GM23338 (cell line): ENCODE measurements around the gene SEMA5A. TPM values are rescaled to one million over a fixed set of nuclear protein-coding genes. Genes with fewer than 3 reads are reported as not detected.

Experiments
- ATAC-seq: fragments of 200-7000 bp; cut with Tn5 transposase; 3 replicates; pipeline ENCODE4 v1.9.1; 2020
- DNase-seq: peaks from one replicate; pipeline ENCODE4 v3.0.0-alpha.2; 2015; ENCODE audit warnings: low spot score
- H2AFZ ChIP-seq: fragments of 200-600 bp; sonication (generic); 2 replicates; pipeline ENCODE4 v1.8.0; 2016; ENCODE audit warnings: antibody characterized with exemption, mild to moderate bottlenecking, moderate library complexity
- H3F3A ChIP-seq: fragments of 200-600 bp; sonication (generic); replicated peaks from 2 replicates; pipeline ENCODE4 v1.8.0; 2017; ENCODE audit warnings: antibody characterized with exemption, mixed run types, low read depth
- H3K27ac ChIP-seq: fragments of 200-600 bp; sonication (generic); 2 replicates; pipeline ENCODE4 v1.6.1; 2016; ENCODE audit warnings: low read depth
- H3K27me3 ChIP-seq: fragments of 200-600 bp; sonication (generic); 2 replicates; pipeline ENCODE4 v1.8.0; 2016; ENCODE audit warnings: mild to moderate bottlenecking, mixed run types, moderate library complexity; ENCODE audit not compliant: insufficient read depth
- H3K36me3 ChIP-seq: fragments of 200-600 bp; sonication (generic); 2 replicates; pipeline ENCODE4 v1.8.0; 2016; ENCODE audit warnings: mild to moderate bottlenecking; ENCODE audit not compliant: insufficient read depth
- H3K4me1 ChIP-seq: fragments of 200-600 bp; sonication (generic); 2 replicates; pipeline ENCODE4 v1.8.0; 2016; ENCODE audit warnings: mild to moderate bottlenecking, moderate library complexity; ENCODE audit not compliant: insufficient read depth
- H3K4me2 ChIP-seq: fragments of 200-600 bp; sonication (generic); 2 replicates; pipeline ENCODE4 v1.7.1; 2017; ENCODE audit warnings: mixed run types
- H3K4me3 ChIP-seq: fragments of 200-600 bp; sonication (generic); 2 replicates; pipeline ENCODE4 v1.6.1; 2016; ENCODE audit warnings: mixed run types
- H3K79me2 ChIP-seq: fragments of 200-600 bp; sonication (generic); replicated peaks from 2 replicates; pipeline ENCODE4 v1.8.0; 2017; ENCODE audit warnings: mild to moderate bottlenecking; ENCODE audit not compliant: insufficient read depth
- H3K9me2 ChIP-seq: fragments of 200-600 bp; sonication (generic); 2 replicates; pipeline ENCODE4 v1.8.0; 2017; ENCODE audit not compliant: insufficient read depth
- H4K20me1 ChIP-seq: fragments of 200-600 bp; sonication (generic); replicated peaks from 2 replicates; pipeline ENCODE4 v1.8.0; 2017; ENCODE audit warnings: mild to moderate bottlenecking; ENCODE audit not compliant: insufficient read depth
- H3K27ac Mint-ChIP-seq: 2 replicates; pipeline ENCODE4 v1.8.0; 2020; ENCODE audit warnings: inconsistent platforms, mild to moderate bottlenecking, moderate library complexity, mixed read lengths
- H3K27me3 Mint-ChIP-seq: 3 replicates; pipeline ENCODE4 v1.8.0; 2022; ENCODE audit warnings: low read depth, mild to moderate bottlenecking, moderate library complexity, mixed read lengths, inconsistent platforms; ENCODE audit not compliant: insufficient read depth, poor library complexity
- H3K36me3 Mint-ChIP-seq: 3 replicates; pipeline ENCODE4 v1.8.0; 2021; ENCODE audit warnings: low read depth, mild to moderate bottlenecking, inconsistent platforms, moderate library complexity, mixed read lengths
- H3K4me1 Mint-ChIP-seq: 3 replicates; pipeline ENCODE4 v1.8.0; 2020; ENCODE audit warnings: mild to moderate bottlenecking, inconsistent platforms, mixed read lengths
- H3K4me3 Mint-ChIP-seq: 3 replicates; pipeline ENCODE4 v1.8.0; 2021; ENCODE audit warnings: moderate library complexity, mild to moderate bottlenecking, inconsistent platforms, mixed read lengths
- H3K9me3 Mint-ChIP-seq: 3 replicates; pipeline ENCODE4 v1.8.0; 2020; ENCODE audit warnings: moderate library complexity, mild to moderate bottlenecking, inconsistent platforms, mixed read lengths
- CREB1 ChIP-seq: fragments of 250-450 bp; sonication (Bioruptor Pico); IDR thresholded peaks from 2 replicates; pipeline ENCODE4 v1.5.0; 2020; ENCODE audit warnings: low read depth, mild to moderate bottlenecking, moderate library complexity
- CTCF ChIP-seq, 2 experiments: fragments of 200-600 bp in 1 of 2; sonication (generic) in 1 of 2; conservative IDR thresholded peaks; 2 replicates each; pipeline versions ENCODE4 v1.5.1 to v1.6.1; 2016 to 2017; ENCODE audit warnings: antibody characterized with exemption in 2 of 2, low read depth in 2 of 2, mild to moderate bottlenecking in 2 of 2, moderate library complexity in 1 of 2
- ETS1 ChIP-seq: IDR thresholded peaks from 2 replicates; pipeline ENCODE4 v1.6.1; 2016; ENCODE audit warnings: antibody characterized with exemption
- EZH2 ChIP-seq: fragments of 200-600 bp; sonication (generic); IDR thresholded peaks from one replicate; pipeline ENCODE4 v1.8.0; 2017; ENCODE audit warnings: antibody characterized with exemption, mild to moderate bottlenecking, low read depth; ENCODE audit not compliant: unreplicated experiment
- EZH2phosphoT487 ChIP-seq: fragments of 200-600 bp; sonication (generic); IDR thresholded peaks from one replicate; pipeline ENCODE4 v1.8.1; 2018; ENCODE audit warnings: antibody characterized with exemption; ENCODE audit not compliant: unreplicated experiment
- JUNB ChIP-seq: IDR thresholded peaks from one replicate; pipeline ENCODE4 v1.6.1; 2016; ENCODE audit warnings: antibody characterized with exemption; ENCODE audit not compliant: unreplicated experiment
- NANOG ChIP-seq: IDR thresholded peaks from 2 replicates; pipeline ENCODE4 v1.6.1; 2016; ENCODE audit warnings: antibody characterized with exemption, borderline replicate concordance
- POLR2AphosphoS5 ChIP-seq: IDR thresholded peaks from 2 replicates; pipeline ENCODE4 v1.6.1; 2016; ENCODE audit warnings: antibody characterized with exemption, low read depth
- STAT1 ChIP-seq: IDR thresholded peaks from one replicate; pipeline ENCODE4 v1.6.1; 2016; ENCODE audit warnings: antibody characterized with exemption; ENCODE audit not compliant: unreplicated experiment
- ZNF114 ChIP-seq: fragments of 250-450 bp; sonication (Bioruptor Pico); IDR thresholded peaks from 2 replicates; pipeline ENCODE4 v1.5.0; 2020; ENCODE audit warnings: mild to moderate bottlenecking, moderate library complexity
- ZNF331 ChIP-seq: fragments of 250-450 bp; sonication (Bioruptor Pico); IDR thresholded peaks from 2 replicates; pipeline ENCODE4 v1.5.0; 2020; ENCODE audit warnings: low read depth, mild to moderate bottlenecking, moderate library complexity
- polyA plus RNA-seq: library from polyadenylated mRNA; unstranded; fragments of >200 nt; fragmentation: Nextera tagmentation; extraction: Ambion mirVana; gene quantifications from 2 replicates; pipeline ENCODE4 v1.2.1, GENCODE V29; 2016
- total RNA-seq: library from RNA; depleted of rRNA; stranded (reverse); fragments of >200 nt; shearing (Covaris generic); gene quantifications from 2 replicates; pipeline ENCODE4 v1.2.3, GENCODE V29; 2014
- TF ChIP-seq, protein P1 (sequence below): fragments of 250-450 bp; sonication (Bioruptor Pico); IDR thresholded peaks from 2 replicates; pipeline ENCODE4 v1.5.0; 2020; ENCODE audit warnings: mild to moderate bottlenecking, moderate library complexity

SEMA5A gene
- total and polyA plus RNA-seq, 2 experiments from 2014 or later = 2.1 to 8.1 TPM

GRCh38 chr5:9173281-9174048, 372.4 kb downstream of the SEMA5A start (continued):
- TF ChIP-seq ZNF331 (no peak), CREB1 (CRISPR knock-in tag) (no peak)

DNA sequence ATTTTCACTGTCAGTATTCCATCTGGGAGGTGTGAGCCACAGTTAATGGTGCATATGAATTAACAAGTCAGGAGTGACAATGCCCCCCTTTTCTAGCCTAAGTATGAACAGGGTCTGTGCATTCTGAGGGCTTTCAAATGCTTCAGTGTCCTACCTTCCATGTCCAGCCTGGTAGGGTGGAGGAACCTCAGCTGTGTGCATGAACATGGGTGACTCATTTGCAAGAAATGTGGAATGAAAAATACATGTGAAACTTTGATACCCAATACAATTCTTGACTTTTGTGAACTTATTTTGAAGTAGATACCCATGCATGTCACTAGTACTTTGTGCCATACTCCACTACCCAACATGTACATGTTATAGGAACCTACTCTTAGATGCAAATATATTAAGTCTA, 375.8 kb downstream of the SEMA5A start:
- no peaks in the 10 kb centered on the region for H4K20me1 ChIP-seq
- peaks cover 8% of the 10 kb centered on the region; the same call in 1 of the 2 replicates for H3K9me2 ChIP-seq
- H3K36me3 ChIP-seq = no peaks in the 10 kb centered on the region
- H2AFZ ChIP-seq = no peak overlapping the region
- H3K4me3 ChIP-seq = no peak overlapping the region
- peaks cover 26% of the 10 kb centered on the region for H3K4me1 Mint-ChIP-seq
- H3K27ac ChIP-seq = no peak overlapping the region
- no peaks in the 10 kb centered on the region for H3F3A ChIP-seq
- no peaks in the 10 kb centered on the region for H3K36me3 Mint-ChIP-seq
- H3K27me3 Mint-ChIP-seq = peaks cover 1% of the 10 kb centered on the region
- no peaks in the 10 kb centered on the region for H3K9me3 Mint-ChIP-seq
- DNase-seq (no peak), ATAC-seq (no peak)
- H3K27ac Mint-ChIP-seq = no peak overlapping the region
- H3K4me1 ChIP-seq = peaks cover 12% of the 10 kb centered on the region; the same call in 1 of the 2 replicates
- no peaks in the 10 kb centered on the region for H3K79me2 ChIP-seq
- no peaks in the 10 kb centered on the region for H3K27me3 ChIP-seq
- H3K4me3 Mint-ChIP-seq = no peak overlapping the region
- no peak overlapping the region for H3K4me2 ChIP-seq
- TF ChIP-seq NANOG (no peak), EZH2phosphoT487 (no peak), POLR2AphosphoS5 (no peak), STAT1 (no peak), CREB1 (CRISPR knock-in tag) (no peak), ZNF331 (no peak), CTCF (conservative IDR thresholded peaks at IDR 0.05; ENCODE audit: low read depth in 2 of 2) (no peak), ETS1 (no peak), JUNB (no peak), ZNF114 (CRISPR knock-in tag) (no peak), EZH2 (no peak)
- TF ChIP-seq, protein P1, sequence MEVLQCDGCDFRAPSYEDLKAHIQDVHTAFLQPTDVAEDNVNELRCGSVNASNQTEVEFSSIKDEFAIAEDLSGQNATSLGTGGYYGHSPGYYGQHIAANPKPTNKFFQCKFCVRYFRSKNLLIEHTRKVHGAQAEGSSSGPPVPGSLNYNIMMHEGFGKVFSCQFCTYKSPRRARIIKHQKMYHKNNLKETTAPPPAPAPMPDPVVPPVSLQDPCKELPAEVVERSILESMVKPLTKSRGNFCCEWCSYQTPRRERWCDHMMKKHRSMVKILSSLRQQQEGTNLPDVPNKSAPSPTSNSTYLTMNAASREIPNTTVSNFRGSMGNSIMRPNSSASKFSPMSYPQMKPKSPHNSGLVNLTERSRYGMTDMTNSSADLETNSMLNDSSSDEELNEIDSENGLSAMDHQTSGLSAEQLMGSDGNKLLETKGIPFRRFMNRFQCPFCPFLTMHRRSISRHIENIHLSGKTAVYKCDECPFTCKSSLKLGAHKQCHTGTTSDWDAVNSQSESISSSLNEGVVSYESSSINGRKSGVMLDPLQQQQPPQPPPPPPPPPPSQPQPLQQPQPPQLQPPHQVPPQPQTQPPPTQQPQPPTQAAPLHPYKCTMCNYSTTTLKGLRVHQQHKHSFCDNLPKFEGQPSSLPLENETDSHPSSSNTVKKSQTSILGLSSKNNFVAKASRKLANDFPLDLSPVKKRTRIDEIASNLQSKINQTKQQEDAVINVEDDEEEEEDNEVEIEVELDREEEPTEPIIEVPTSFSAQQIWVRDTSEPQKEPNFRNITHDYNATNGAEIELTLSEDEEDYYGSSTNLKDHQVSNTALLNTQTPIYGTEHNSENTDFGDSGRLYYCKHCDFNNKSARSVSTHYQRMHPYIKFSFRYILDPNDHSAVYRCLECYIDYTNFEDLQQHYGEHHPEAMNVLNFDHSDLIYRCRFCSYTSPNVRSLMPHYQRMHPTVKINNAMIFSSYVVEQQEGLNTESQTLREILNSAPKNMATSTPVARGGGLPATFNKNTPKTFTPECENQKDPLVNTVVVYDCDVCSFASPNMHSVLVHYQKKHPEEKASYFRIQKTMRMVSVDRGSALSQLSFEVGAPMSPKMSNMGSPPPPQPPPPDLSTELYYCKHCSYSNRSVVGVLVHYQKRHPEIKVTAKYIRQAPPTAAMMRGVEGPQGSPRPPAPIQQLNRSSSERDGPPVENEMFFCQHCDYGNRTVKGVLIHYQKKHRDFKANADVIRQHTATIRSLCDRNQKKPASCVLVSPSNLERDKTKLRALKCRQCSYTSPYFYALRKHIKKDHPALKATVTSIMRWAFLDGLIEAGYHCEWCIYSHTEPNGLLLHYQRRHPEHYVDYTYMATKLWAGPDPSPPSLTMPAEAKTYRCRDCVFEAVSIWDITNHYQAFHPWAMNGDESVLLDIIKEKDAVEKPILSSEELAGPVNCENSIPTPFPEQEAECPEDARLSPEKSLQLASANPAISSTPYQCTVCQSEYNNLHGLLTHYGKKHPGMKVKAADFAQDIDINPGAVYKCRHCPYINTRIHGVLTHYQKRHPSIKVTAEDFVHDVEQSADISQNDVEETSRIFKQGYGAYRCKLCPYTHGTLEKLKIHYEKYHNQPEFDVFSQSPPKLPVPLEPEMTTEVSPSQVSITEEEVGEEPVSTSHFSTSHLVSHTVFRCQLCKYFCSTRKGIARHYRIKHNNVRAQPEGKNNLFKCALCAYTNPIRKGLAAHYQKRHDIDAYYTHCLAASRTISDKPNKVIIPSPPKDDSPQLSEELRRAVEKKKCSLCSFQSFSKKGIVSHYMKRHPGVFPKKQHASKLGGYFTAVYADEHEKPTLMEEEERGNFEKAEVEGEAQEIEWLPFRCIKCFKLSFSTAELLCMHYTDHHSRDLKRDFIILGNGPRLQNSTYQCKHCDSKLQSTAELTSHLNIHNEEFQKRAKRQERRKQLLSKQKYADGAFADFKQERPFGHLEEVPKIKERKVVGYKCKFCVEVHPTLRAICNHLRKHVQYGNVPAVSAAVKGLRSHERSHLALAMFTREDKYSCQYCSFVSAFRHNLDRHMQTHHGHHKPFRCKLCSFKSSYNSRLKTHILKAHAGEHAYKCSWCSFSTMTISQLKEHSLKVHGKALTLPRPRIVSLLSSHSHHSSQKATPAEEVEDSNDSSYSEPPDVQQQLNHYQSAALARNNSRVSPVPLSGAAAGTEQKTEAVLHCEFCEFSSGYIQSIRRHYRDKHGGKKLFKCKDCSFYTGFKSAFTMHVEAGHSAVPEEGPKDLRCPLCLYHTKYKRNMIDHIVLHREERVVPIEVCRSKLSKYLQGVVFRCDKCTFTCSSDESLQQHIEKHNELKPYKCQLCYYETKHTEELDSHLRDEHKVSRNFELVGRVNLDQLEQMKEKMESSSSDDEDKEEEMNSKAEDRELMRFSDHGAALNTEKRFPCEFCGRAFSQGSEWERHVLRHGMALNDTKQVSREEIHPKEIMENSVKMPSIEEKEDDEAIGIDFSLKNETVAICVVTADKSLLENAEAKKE (CRISPR knock-in tag) = no peak
